H1 (cell line): ENCODE results near the gene PLCB2.
A peak's percentile ranks its signal among the peaks of the same experiment; 100 is the strongest.

Experiments used
- JUN ChIP-seq: IDR thresholded peaks from 2 replicates; pipeline ENCODE4 v1.6.1; 2011; ENCODE audit warnings: low read depth, mild to moderate bottlenecking, improper control_type of control experiment, low read length
- POLR2A ChIP-seq, 2 experiments: IDR thresholded peaks; 1 replicate in 1 of 2; 2 replicates in 1 of 2; pipeline ENCODE4 v1.6.1; 2011; ENCODE audit warnings: low read depth in 2 of 2, low read length in 2 of 2, mild to moderate bottlenecking in 2 of 2; ENCODE audit errors: control extremely low read depth in 1 of 2
- POLR2AphosphoS5 ChIP-seq: IDR thresholded peaks from 2 replicates; pipeline ENCODE4 v1.6.1; 2011; ENCODE audit warnings: low read depth, low read length
- RAD21 ChIP-seq, 2 experiments: IDR thresholded peaks in 1 of 2; conservative IDR thresholded peaks in 1 of 2; 2 replicates each; pipeline ENCODE4 v1.6.1; 2011; ENCODE audit warnings: low read depth in 2 of 2, low read length in 2 of 2, improper control_type of control experiment in 1 of 2, inconsistent platforms in 1 of 2, mild to moderate bottlenecking in 1 of 2, moderate library complexity in 1 of 2
- RFX5 ChIP-seq: IDR thresholded peaks from 2 replicates; pipeline ENCODE4 v1.6.1; 2011; ENCODE audit warnings: low read depth, low read length, improper control_type of control experiment, borderline replicate concordance
- TAF1 ChIP-seq: IDR thresholded peaks from 2 replicates; pipeline ENCODE4 v1.6.1; 2011; ENCODE audit warnings: mild to moderate bottlenecking, low read depth, low read length
- TF ChIP-seq, protein P1 (sequence below), 3 experiments: IDR thresholded peaks; 1 replicate in 2 of 3; 2 replicates in 1 of 3; pipeline versions ENCODE4 v1.5.1 to v1.6.1; 2011; ENCODE audit warnings: low read length in 3 of 3, mild to moderate bottlenecking in 3 of 3, inconsistent platforms in 2 of 3, low read depth in 1 of 3, moderate library complexity in 1 of 3; ENCODE audit not compliant: insufficient read depth in 1 of 3; ENCODE audit errors: control extremely low read depth in 1 of 3
- TF ChIP-seq, protein P2 (sequence below): IDR thresholded peaks from 2 replicates; pipeline ENCODE4 v1.6.1; 2011; ENCODE audit warnings: low read length, improper control_type of control experiment

- no peak for TF ChIP-seq JUN
- no peak for TF ChIP-seq RFX5
- TF ChIP-seq POLR2A (IDR thresholded peaks at IDR 0.05; ENCODE audit: control extremely low read depth in 1 of 2, low read depth in 2 of 2, low read length in 2 of 2), result no peak
- TF ChIP-seq, protein P1, sequence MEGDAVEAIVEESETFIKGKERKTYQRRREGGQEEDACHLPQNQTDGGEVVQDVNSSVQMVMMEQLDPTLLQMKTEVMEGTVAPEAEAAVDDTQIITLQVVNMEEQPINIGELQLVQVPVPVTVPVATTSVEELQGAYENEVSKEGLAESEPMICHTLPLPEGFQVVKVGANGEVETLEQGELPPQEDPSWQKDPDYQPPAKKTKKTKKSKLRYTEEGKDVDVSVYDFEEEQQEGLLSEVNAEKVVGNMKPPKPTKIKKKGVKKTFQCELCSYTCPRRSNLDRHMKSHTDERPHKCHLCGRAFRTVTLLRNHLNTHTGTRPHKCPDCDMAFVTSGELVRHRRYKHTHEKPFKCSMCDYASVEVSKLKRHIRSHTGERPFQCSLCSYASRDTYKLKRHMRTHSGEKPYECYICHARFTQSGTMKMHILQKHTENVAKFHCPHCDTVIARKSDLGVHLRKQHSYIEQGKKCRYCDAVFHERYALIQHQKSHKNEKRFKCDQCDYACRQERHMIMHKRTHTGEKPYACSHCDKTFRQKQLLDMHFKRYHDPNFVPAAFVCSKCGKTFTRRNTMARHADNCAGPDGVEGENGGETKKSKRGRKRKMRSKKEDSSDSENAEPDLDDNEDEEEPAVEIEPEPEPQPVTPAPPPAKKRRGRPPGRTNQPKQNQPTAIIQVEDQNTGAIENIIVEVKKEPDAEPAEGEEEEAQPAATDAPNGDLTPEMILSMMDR (IDR thresholded peaks at IDR 0.05; ENCODE audit: control extremely low read depth in 1 of 3, insufficient read depth in 1 of 3, low read depth in 1 of 3, low read length in 3 of 3), result no peak
- TF ChIP-seq RAD21 (IDR thresholded peaks at IDR 0.05 in 1 of 2, conservative IDR thresholded peaks at IDR 0.05 in 1 of 2; ENCODE audit: low read depth in 2 of 2, low read length in 2 of 2), result no peak
- TF ChIP-seq, protein P2, sequence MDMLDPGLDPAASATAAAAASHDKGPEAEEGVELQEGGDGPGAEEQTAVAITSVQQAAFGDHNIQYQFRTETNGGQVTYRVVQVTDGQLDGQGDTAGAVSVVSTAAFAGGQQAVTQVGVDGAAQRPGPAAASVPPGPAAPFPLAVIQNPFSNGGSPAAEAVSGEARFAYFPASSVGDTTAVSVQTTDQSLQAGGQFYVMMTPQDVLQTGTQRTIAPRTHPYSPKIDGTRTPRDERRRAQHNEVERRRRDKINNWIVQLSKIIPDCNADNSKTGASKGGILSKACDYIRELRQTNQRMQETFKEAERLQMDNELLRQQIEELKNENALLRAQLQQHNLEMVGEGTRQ, result no peak
- no peak for TF ChIP-seq POLR2AphosphoS5
- 0 out of 2 replicates have a peak, but pooled peaks have one; percentile 3 for TF ChIP-seq TAF1
Observed at GRCh38 chr15:40323953-40324937, 16.5 kb upstream of the PLCB2 start.
